ENCODE data around the gene EHMT1. TPM values are rescaled to one million over a fixed set of nuclear protein-coding genes. Genes with fewer than 3 reads are reported as not detected.

The EHMT1 gene
- total and polyA plus RNA-seq, 2 of the 13 experiments (the other 11 are each of a cell fraction or from before 2014, with no cell fraction given), result 23.0 to 27.1 TPM

- BruUV-seq (replicated peaks), result no TSS peak
- Histone ChIP-seq H4K20me1 (ENCODE audit: insufficient read depth, low read length) (no peaks in the 10 kb centered on the region), H3K9me3 (ENCODE audit: low read length) (no peaks in the 10 kb centered on the region), H3K79me2 (ENCODE audit: insufficient read depth, low read length) (no peaks in the 10 kb centered on the region), H3K4me2 (ENCODE audit: low read depth, low read length) (no peak overlapping the region), H3K4me3 (replicated peaks in 1 of 3; ENCODE audit: insufficient read depth in 1 of 3, low read depth in 2 of 3, low read length in 3 of 3) (no peak overlapping the region), H2AFZ (ENCODE audit: low read length) (no peak overlapping the region), H3K27me3 (ENCODE audit: control insufficient read depth in 1 of 2, insufficient read depth in 2 of 2, low read length in 2 of 2) (no peaks in the 10 kb centered on the region), H3K36me3 (replicated peaks in 1 of 2; ENCODE audit: control insufficient read depth in 1 of 2, insufficient read depth in 2 of 2, low read length in 2 of 2) (peaks cover 24 to 68% of the 10 kb centered on the region in 2 experiments), H3K9ac (ENCODE audit: insufficient read depth, low read depth, low read length) (no peak overlapping the region), H3K4me1 (ENCODE audit: insufficient read depth, low read length) (no peaks in the 10 kb centered on the region), H3K27ac (ENCODE audit: extremely low read length, insufficient read depth, low read length) (no peak overlapping the region)
- ATAC-seq (no peak), DNase-seq (ENCODE audit: low spot score) (no peak), FAIRE-seq (no peak)
- ChIA-PET CTCF (ENCODE audit: low intra/inter-chr PET ratio, low total read pairs) (no interaction called here), POLR2A (no interaction called here)
- TF ChIP-seq RFX1 (IDR thresholded peaks at IDR 0.05) (peak; percentile 40; the same call in 1 of the 2 replicates), HBP1 (CRISPR knock-in tag; IDR thresholded peaks at IDR 0.05; ENCODE audit: low read depth) (no peak)
- 93% methylated on average over 24 of the region's 24 CpGs for WGBS (ENCODE audit: low lambda C conversion rate)
- in situ Hi-C loops (cut with HindIII; ENCODE audit: extremely low pct_ligation_motif_present, low pct_unique_long_range_greater_than_20kb) (no loop called here), intact Hi-C loops (cut with micrococcal nuclease; ENCODE audit: unreplicated experiment) (no loop called here)
Observed at GRCh38 chr9:137759649-137760321, 141.0 kb downstream of the EHMT1 start.

- in situ Hi-C loops (cut with HindIII; ENCODE audit: extremely low pct_ligation_motif_present, low pct_unique_long_range_greater_than_20kb), result no loop called here
- no peak overlapping the region for H3K4me3 ChIP-seq (replicated peaks in 1 of 3; ENCODE audit: insufficient read depth in 1 of 3, low read depth in 2 of 3, low read length in 3 of 3)
- H3K4me2 ChIP-seq (ENCODE audit: low read depth, low read length), result no peak overlapping the region
- no peaks in the 10 kb centered on the region for H3K4me1 ChIP-seq (ENCODE audit: insufficient read depth, low read length)
- no peak for FAIRE-seq
- DNase-seq (ENCODE audit: low spot score), result no peak
- H3K27me3 ChIP-seq (ENCODE audit: control insufficient read depth in 1 of 2, insufficient read depth in 2 of 2, low read length in 2 of 2), result no peaks in the 10 kb centered on the region
- CTCF ChIA-PET (ENCODE audit: low intra/inter-chr PET ratio, low total read pairs), result no interaction called here
- H3K9me3 ChIP-seq (ENCODE audit: low read length), result no peaks in the 10 kb centered on the region
- WGBS (ENCODE audit: low lambda C conversion rate), result 98% methylated on average over 12 of the region's 12 CpGs
- no peaks in the 10 kb centered on the region for H4K20me1 ChIP-seq (ENCODE audit: insufficient read depth, low read length)
- peaks cover 24 to 65% of the 10 kb centered on the region in 2 experiments for H3K36me3 ChIP-seq (replicated peaks in 1 of 2; ENCODE audit: control insufficient read depth in 1 of 2, insufficient read depth in 2 of 2, low read length in 2 of 2)
- no peak overlapping the region for H3K9ac ChIP-seq (ENCODE audit: insufficient read depth, low read depth, low read length)
- no peak for ATAC-seq
- no peak overlapping the region for H3K27ac ChIP-seq (ENCODE audit: extremely low read length, insufficient read depth, low read length)
- no TSS peak for BruUV-seq (replicated peaks)
- POLR2A ChIA-PET, result no interaction called here
- H3K79me2 ChIP-seq (ENCODE audit: insufficient read depth, low read length), result no peaks in the 10 kb centered on the region
- intact Hi-C loops (cut with micrococcal nuclease; ENCODE audit: unreplicated experiment), result no loop called here
- H2AFZ ChIP-seq (ENCODE audit: low read length), result no peak overlapping the region
- no peak for TF ChIP-seq ZNF292 (CRISPR knock-in tag; IDR thresholded peaks at IDR 0.05; ENCODE audit: borderline replicate concordance, low read depth)
- no peak for TF ChIP-seq EED (CRISPR knock-in tag; IDR thresholded peaks at IDR 0.05)
- no peak for TF ChIP-seq ELF1 (CRISPR knock-in tag; IDR thresholded peaks at IDR 0.05)
- TF ChIP-seq RNF2 (conservative IDR thresholded peaks at IDR 0.05; ENCODE audit: low read depth), result no peak
- TF ChIP-seq ZNF496 (CRISPR knock-in tag; IDR thresholded peaks at IDR 0.05; ENCODE audit: insufficient replicate concordance), result no peak
- no peak for TF ChIP-seq ZNF709 (CRISPR knock-in tag; IDR thresholded peaks at IDR 0.05)
- no peak for TF ChIP-seq PRMT3 (CRISPR knock-in tag; IDR thresholded peaks at IDR 0.05; ENCODE audit: borderline replicate concordance, low read depth)
- no peak for TF ChIP-seq PCBP1 (IDR thresholded peaks at IDR 0.05; ENCODE audit: borderline replicate concordance, low read depth, low read length)
- TF ChIP-seq ZNF564 (CRISPR knock-in tag; IDR thresholded peaks at IDR 0.05), result no peak
- TF ChIP-seq ZNF672 (CRISPR knock-in tag; IDR thresholded peaks at IDR 0.05), result no peak
- no peak for TF ChIP-seq ZNF776 (CRISPR knock-in tag; IDR thresholded peaks at IDR 0.05)
- TF ChIP-seq ZBTB25 (CRISPR knock-in tag; IDR thresholded peaks at IDR 0.05), result no peak
- no peak for TF ChIP-seq THAP11 (CRISPR knock-in tag; IDR thresholded peaks at IDR 0.05)
- TF ChIP-seq ZNF556 (CRISPR knock-in tag; IDR thresholded peaks at IDR 0.05; ENCODE audit: borderline replicate concordance), result no peak
- no peak for TF ChIP-seq RFXANK (CRISPR knock-in tag; IDR thresholded peaks at IDR 0.05)
- TF ChIP-seq ZMYM3 (CRISPR knock-in tag; IDR thresholded peaks at IDR 0.05), result no peak
- no peak for TF ChIP-seq SETDB1 (CRISPR knock-in tag; IDR thresholded peaks at IDR 0.05; ENCODE audit: borderline replicate concordance)
Observed at GRCh38 chr9:137760426-137760825, 141.6 kb downstream of the EHMT1 start.

All from HepG2 (cell line).